ENCODE results near the gene SATB2.
A peak's percentile ranks its signal among the peaks of the same experiment; 100 is the strongest.

Gene SATB2

GRCh38 chr2:199309973-199310372, 147.8 kb downstream of the SATB2 start:
- Histone ChIP-seq H3K9ac (ENCODE audit: low read depth, low read length, poor library complexity) (no peak overlapping the region), H2AFZ (ENCODE audit: low read length) (no peak overlapping the region), H2AK5ac (ENCODE audit: low read depth, low read length) (no peak overlapping the region), H3K4ac (ENCODE audit: low read length) (no peak overlapping the region), H3K36me3 (replicated peaks in 1 of 2; ENCODE audit: control insufficient read depth in 2 of 2, insufficient read depth in 2 of 2, low read length in 2 of 2) (peaks cover 0 to 2% of the 10 kb centered on the region in 2 donors), H3K14ac (ENCODE audit: low read length) (no peak overlapping the region), H3K18ac (ENCODE audit: low read length) (no peak overlapping the region), H3K23ac (ENCODE audit: low read depth, low read length, poor library complexity) (no peak overlapping the region), H3K4me3 (ENCODE audit: low read length in 2 of 2) (no peak overlapping the region), H2BK15ac (ENCODE audit: low read length) (no peak overlapping the region), H4K91ac (ENCODE audit: low read depth, low read length, poor library complexity) (no peak overlapping the region), H4K8ac (ENCODE audit: low read depth, low read length) (no peak overlapping the region), H3K4me1 (ENCODE audit: control insufficient read depth in 2 of 2, insufficient read depth in 1 of 2, low read depth in 1 of 2, low read length in 2 of 2) (peaks cover 0 to 14% of the 10 kb centered on the region in 2 donors), H2BK120ac (ENCODE audit: low read depth, low read length) (no peak overlapping the region), H2BK12ac (ENCODE audit: low read length) (no peak overlapping the region), H3K79me1 (ENCODE audit: low read depth, low read length) (no peaks in the 10 kb centered on the region), H3K27me3 (ENCODE audit: control insufficient read depth in 3 of 3, insufficient read depth in 3 of 3, low read depth in 1 of 3, low read length in 3 of 3) (no peaks in the 10 kb centered on the region), H3K4me2 (ENCODE audit: insufficient read depth, low read length, poor library complexity, severe bottlenecking) (no peak overlapping the region), H2BK5ac (ENCODE audit: low read length) (no peak overlapping the region), H3K27ac (replicated peaks; ENCODE audit: low read length) (no peak overlapping the region), H3K9me3 (replicated peaks in 1 of 2; ENCODE audit: control insufficient read depth in 2 of 2, insufficient read depth in 1 of 2, low read depth in 1 of 2, low read length in 2 of 2) (no peaks in the 10 kb centered on the region)
- peak; percentile 12 for DNase-seq (ENCODE audit: low spot score)
- WGBS, 2 donors (ENCODE audit: extremely low coverage in 2 of 2, insufficient read length in 2 of 2, insufficient replicate concordance in 1 of 2) = no CpG with 5 or more reads among the region's 6 CpGs

GRCh38 chr2:199309411-199309810, 148.3 kb downstream of the SATB2 start:
- H3K36me3 ChIP-seq (replicated peaks in 1 of 2; ENCODE audit: control insufficient read depth in 2 of 2, insufficient read depth in 2 of 2, low read length in 2 of 2) = peaks cover 0 to 2% of the 10 kb centered on the region in 2 donors
- no peaks in the 10 kb centered on the region for H3K27me3 ChIP-seq (ENCODE audit: control insufficient read depth in 3 of 3, insufficient read depth in 3 of 3, low read depth in 1 of 3, low read length in 3 of 3)
- H3K23ac ChIP-seq (ENCODE audit: low read depth, low read length, poor library complexity) = no peak overlapping the region
- no peaks in the 10 kb centered on the region for H3K9me3 ChIP-seq (replicated peaks in 1 of 2; ENCODE audit: control insufficient read depth in 2 of 2, insufficient read depth in 1 of 2, low read depth in 1 of 2, low read length in 2 of 2)
- H3K79me1 ChIP-seq (ENCODE audit: low read depth, low read length) = no peaks in the 10 kb centered on the region
- H3K9ac ChIP-seq (ENCODE audit: low read depth, low read length, poor library complexity) = no peak overlapping the region
- H2AK5ac ChIP-seq (ENCODE audit: low read depth, low read length) = no peak overlapping the region
- no peak overlapping the region for H3K4me3 ChIP-seq (ENCODE audit: low read length in 2 of 2)
- no peak overlapping the region for H2BK5ac ChIP-seq (ENCODE audit: low read length)
- H4K8ac ChIP-seq (ENCODE audit: low read depth, low read length) = no peak overlapping the region
- no peak overlapping the region for H3K4ac ChIP-seq (ENCODE audit: low read length)
- H2BK120ac ChIP-seq (ENCODE audit: low read depth, low read length) = no peak overlapping the region
- no CpG with 5 or more reads among the region's 4 CpGs for WGBS, 2 donors (ENCODE audit: extremely low coverage in 2 of 2, insufficient read length in 2 of 2, insufficient replicate concordance in 1 of 2)
- H3K18ac ChIP-seq (ENCODE audit: low read length) = no peak overlapping the region
- H3K27ac ChIP-seq (replicated peaks; ENCODE audit: low read length) = no peak overlapping the region
- H2BK15ac ChIP-seq (ENCODE audit: low read length) = no peak overlapping the region
- no peak for DNase-seq (ENCODE audit: low spot score)
- no peak overlapping the region for H3K4me2 ChIP-seq (ENCODE audit: insufficient read depth, low read length, poor library complexity, severe bottlenecking)
- no peak overlapping the region for H4K91ac ChIP-seq (ENCODE audit: low read depth, low read length, poor library complexity)
- H3K4me1 ChIP-seq (ENCODE audit: control insufficient read depth in 2 of 2, insufficient read depth in 1 of 2, low read depth in 1 of 2, low read length in 2 of 2) = peaks cover 0 to 14% of the 10 kb centered on the region in 2 donors
- H2BK12ac ChIP-seq (ENCODE audit: low read length) = no peak overlapping the region
- no peak overlapping the region for H2AFZ ChIP-seq (ENCODE audit: low read length)
- H3K14ac ChIP-seq (ENCODE audit: low read length) = no peak overlapping the region

GRCh38 chr2:199308567-199308966, 149.2 kb downstream of the SATB2 start:
- no peaks in the 10 kb centered on the region for H3K27me3 ChIP-seq (ENCODE audit: control insufficient read depth in 3 of 3, insufficient read depth in 3 of 3, low read depth in 1 of 3, low read length in 3 of 3)
- no peak overlapping the region for H4K91ac ChIP-seq (ENCODE audit: low read depth, low read length, poor library complexity)
- H2AFZ ChIP-seq (ENCODE audit: low read length) = no peak overlapping the region
- DNase-seq (ENCODE audit: low spot score) = no peak
- H3K23ac ChIP-seq (ENCODE audit: low read depth, low read length, poor library complexity) = peak overlapping the region; percentile 76
- no peak overlapping the region for H3K9ac ChIP-seq (ENCODE audit: low read depth, low read length, poor library complexity)
- no peaks in the 10 kb centered on the region for H3K9me3 ChIP-seq (replicated peaks in 1 of 2; ENCODE audit: control insufficient read depth in 2 of 2, insufficient read depth in 1 of 2, low read depth in 1 of 2, low read length in 2 of 2)
- no peak overlapping the region for H2BK120ac ChIP-seq (ENCODE audit: low read depth, low read length)
- no peak overlapping the region for H3K4ac ChIP-seq (ENCODE audit: low read length)
- no peak overlapping the region for H2BK12ac ChIP-seq (ENCODE audit: low read length)
- H3K27ac ChIP-seq (replicated peaks; ENCODE audit: low read length) = no peak overlapping the region
- no peak overlapping the region for H4K8ac ChIP-seq (ENCODE audit: low read depth, low read length)
- H2BK5ac ChIP-seq (ENCODE audit: low read length) = no peak overlapping the region
- no peak overlapping the region for H3K4me3 ChIP-seq (ENCODE audit: low read length in 2 of 2)
- peak overlapping the region; percentile 5 for H3K14ac ChIP-seq (ENCODE audit: low read length)
- WGBS, 2 donors (ENCODE audit: extremely low coverage in 2 of 2, insufficient read length in 2 of 2, insufficient replicate concordance in 1 of 2) = no CpG with 5 or more reads among the region's 14 CpGs
- peaks cover 0 to 2% of the 10 kb centered on the region in 2 donors for H3K36me3 ChIP-seq (replicated peaks in 1 of 2; ENCODE audit: control insufficient read depth in 2 of 2, insufficient read depth in 2 of 2, low read length in 2 of 2)
- no peak overlapping the region for H2BK15ac ChIP-seq (ENCODE audit: low read length)
- H2AK5ac ChIP-seq (ENCODE audit: low read depth, low read length) = no peak overlapping the region
- H3K4me1 ChIP-seq (ENCODE audit: control insufficient read depth in 2 of 2, insufficient read depth in 1 of 2, low read depth in 1 of 2, low read length in 2 of 2) = peaks cover 0 to 20% of the 10 kb centered on the region in 2 donors
- H3K4me2 ChIP-seq (ENCODE audit: insufficient read depth, low read length, poor library complexity, severe bottlenecking) = no peak overlapping the region
- no peaks in the 10 kb centered on the region for H3K79me1 ChIP-seq (ENCODE audit: low read depth, low read length)
- no peak overlapping the region for H3K18ac ChIP-seq (ENCODE audit: low read length)

- Histone ChIP-seq H2BK5ac (ENCODE audit: low read length) (no peak overlapping the region), H2BK12ac (ENCODE audit: low read length) (no peak overlapping the region), H3K9ac (ENCODE audit: low read depth, low read length, poor library complexity) (no peak overlapping the region), H4K8ac (ENCODE audit: low read depth, low read length) (no peak overlapping the region), H4K91ac (ENCODE audit: low read depth, low read length, poor library complexity) (no peak overlapping the region), H3K27ac (replicated peaks; ENCODE audit: low read length) (no peak overlapping the region), H3K23ac (ENCODE audit: low read depth, low read length, poor library complexity) (no peak overlapping the region), H3K4ac (ENCODE audit: low read length) (no peak overlapping the region), H3K18ac (ENCODE audit: low read length) (no peak overlapping the region), H3K14ac (ENCODE audit: low read length) (no peak overlapping the region), H3K36me3 (replicated peaks in 1 of 2; ENCODE audit: control insufficient read depth in 2 of 2, insufficient read depth in 2 of 2, low read length in 2 of 2) (peaks cover 0 to 2% of the 10 kb centered on the region in 2 donors), H2BK120ac (ENCODE audit: low read depth, low read length) (no peak overlapping the region), H2AFZ (ENCODE audit: low read length) (no peak overlapping the region), H3K4me2 (ENCODE audit: insufficient read depth, low read length, poor library complexity, severe bottlenecking) (no peak overlapping the region), H3K9me3 (replicated peaks in 1 of 2; ENCODE audit: control insufficient read depth in 2 of 2, insufficient read depth in 1 of 2, low read depth in 1 of 2, low read length in 2 of 2) (no peaks in the 10 kb centered on the region), H3K4me3 (ENCODE audit: low read length in 2 of 2) (no peak overlapping the region), H3K27me3 (ENCODE audit: control insufficient read depth in 3 of 3, insufficient read depth in 3 of 3, low read depth in 1 of 3, low read length in 3 of 3) (no peaks in the 10 kb centered on the region), H3K4me1 (ENCODE audit: control insufficient read depth in 2 of 2, insufficient read depth in 1 of 2, low read depth in 1 of 2, low read length in 2 of 2) (peaks cover 0 to 23% of the 10 kb centered on the region in 2 donors), H3K79me1 (ENCODE audit: low read depth, low read length) (no peaks in the 10 kb centered on the region), H2BK15ac (ENCODE audit: low read length) (no peak overlapping the region), H2AK5ac (ENCODE audit: low read depth, low read length) (no peak overlapping the region)
- DNase-seq (ENCODE audit: low spot score) = no peak
- WGBS, 2 donors (ENCODE audit: extremely low coverage in 2 of 2, insufficient read length in 2 of 2, insufficient replicate concordance in 1 of 2) = no CpG with 5 or more reads among the region's 1 CpG
Measured at GRCh38 chr2:199307461-199307860, 150.3 kb downstream of the SATB2 start.
